ENCODE data around the gene VAV3.

DNA sequence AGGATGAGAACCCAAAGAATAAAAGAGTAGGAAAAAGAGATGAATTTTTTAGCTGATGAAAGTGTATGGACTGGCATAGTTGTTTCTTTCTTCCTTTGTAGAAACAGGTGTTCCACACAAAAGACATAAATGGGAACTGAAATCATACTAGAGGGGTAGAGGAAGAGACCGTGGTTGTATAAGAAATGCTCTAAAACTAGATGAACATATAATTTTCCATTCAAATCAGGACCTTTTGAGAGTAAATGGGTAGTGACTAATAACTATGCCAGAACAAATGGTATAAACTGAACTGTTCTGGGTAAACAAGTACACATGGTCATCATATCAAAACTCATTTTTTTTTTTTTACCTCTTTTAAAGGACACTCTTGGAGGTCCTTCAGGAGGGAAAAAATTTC lies 344.2 kb downstream of the VAV3 start:
- TF ChIP-seq CTCF (IDR thresholded peaks at IDR 0.05) (no peak), POLR2A (IDR thresholded peaks at IDR 0.05) (no peak)

Data from body of pancreas (tissue), 4 donors.